GM19023 (cell line): ENCODE data around the gene LHPP.
"Not testable (repeated sequence)": the region's sequence is repeated elsewhere in the genome, so short reads cannot be mapped to it uniquely, and the experiment has no call there.

ENCODE experiments used
- ATAC-seq: cut with Tn5 transposase; IDR thresholded peaks from one replicate; pipeline ENCODE4 v1.9.1; 2021; ENCODE audit warnings: mild to moderate bottlenecking, moderate library complexity; ENCODE audit not compliant: unreplicated experiment

The LHPP gene

DNA sequence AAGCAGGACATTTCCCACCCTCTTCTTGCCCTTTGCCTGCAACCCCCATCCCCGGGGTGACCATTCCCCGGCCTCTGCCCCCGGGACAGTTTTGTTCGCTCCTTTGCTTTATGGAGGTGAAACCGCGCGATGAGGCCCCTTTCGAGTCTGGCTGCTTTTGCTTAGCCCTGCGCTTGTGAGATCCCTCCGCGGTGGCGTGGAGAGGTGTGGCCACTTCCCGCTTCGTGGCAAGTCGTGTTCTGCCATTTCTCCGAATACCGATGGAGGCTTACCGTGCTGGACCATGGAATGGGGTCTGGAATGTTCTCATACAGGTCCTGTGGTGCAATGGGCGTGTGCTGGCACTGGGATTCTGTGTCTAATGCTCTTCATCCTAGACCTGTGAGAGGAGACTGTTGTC is 106.7 kb downstream of the LHPP start:
- no peak for ATAC-seq

DNA sequence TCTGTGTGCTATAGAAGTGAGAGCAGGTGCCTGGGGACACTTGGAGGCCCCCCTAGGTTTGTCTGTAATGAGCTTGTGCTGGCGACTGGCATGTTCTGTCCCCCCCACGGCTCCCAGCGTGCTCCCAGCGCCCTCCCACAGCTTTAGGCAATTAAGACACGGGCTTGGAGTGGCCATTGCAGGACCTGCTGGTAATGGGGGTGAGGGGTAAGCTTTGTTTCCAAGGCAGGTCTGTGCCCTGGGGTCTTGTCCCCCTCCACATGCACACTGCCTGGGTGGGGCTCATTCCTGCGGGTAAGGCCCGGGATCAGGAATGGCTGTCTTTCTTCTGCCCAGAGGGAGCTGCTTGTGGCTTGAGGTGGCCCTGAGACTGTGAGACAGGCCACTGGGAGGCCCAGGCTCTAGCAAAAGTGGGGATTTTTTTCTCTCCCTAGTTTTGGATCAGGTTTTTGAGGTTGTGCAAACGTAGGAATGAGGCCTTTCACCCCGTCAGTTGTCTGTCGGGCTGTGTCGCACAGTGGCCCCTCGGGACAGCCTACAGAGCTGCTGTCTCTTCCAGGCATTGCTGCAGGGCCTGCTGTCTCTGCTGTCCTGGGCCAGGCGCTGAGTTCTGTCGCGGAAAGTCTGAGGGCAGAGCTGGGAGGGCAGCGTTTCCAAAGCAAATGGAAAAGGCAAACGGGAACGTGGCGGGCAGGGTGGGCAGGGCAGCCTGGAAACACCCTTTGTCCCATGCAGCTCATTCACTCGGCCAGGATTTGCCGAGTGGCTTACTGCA is 107.4 kb downstream of the LHPP start:
- ATAC-seq = no peak

DNA sequence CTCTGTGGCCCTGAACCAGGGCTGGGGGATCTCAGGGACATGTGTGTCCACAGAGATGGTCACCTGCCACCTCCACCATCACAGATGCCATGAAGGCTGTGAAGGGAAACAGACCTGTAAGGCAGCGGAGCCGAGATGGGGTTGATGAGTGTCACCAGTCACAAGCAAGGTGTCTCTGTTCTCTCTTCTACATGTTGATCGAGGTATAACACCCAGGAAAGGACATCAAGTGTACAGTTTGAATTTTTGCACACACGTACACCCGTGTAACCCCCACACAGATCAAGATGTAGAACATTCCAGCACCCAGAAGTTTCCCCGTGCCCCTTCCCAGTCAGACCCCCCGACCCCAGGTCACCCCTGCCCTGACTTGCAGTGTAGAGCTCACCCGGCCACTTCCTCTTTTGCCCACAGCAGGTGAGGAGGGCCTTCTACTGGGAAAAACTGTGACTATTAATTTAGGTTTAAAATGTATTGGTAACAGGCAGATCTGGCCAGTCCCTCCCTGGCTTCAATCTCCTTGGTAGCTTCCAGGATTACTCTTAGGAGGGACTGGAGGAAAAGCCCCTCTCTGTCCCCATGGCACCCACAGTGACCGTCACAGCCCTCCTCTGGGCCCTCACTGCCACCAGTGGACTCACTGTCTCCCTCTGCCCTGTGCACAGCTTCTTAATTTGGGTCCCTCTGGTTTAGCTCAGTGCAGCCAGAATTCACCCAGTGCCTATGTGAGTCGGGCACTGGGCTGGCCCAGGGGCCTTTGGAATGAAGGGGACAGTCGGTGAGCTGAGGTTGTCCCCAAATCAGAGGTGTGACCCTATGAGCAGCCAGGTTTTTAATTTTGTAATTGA is 108.2 kb downstream of the LHPP start:
- ATAC-seq = no peak

DNA sequence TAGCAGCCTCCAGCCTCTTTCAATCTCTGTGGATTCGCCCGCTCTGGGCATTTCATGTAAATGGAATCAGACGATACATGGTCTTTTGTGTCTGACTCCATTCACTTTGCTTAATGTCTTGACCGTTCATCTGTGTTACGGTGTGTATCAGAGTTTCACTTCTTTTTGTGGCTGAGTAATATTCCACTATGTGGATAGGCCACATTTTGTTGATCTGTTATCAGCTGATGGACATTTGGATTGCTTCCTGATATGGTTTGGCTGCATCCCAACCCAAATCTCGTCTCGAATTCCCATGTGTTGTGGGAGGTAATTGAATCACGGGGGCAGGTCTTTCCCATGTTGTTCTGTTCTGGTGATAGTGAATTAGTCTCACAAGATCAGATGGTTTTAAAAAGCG is 109.0 kb downstream of the LHPP start:
- ATAC-seq = no peak

DNA sequence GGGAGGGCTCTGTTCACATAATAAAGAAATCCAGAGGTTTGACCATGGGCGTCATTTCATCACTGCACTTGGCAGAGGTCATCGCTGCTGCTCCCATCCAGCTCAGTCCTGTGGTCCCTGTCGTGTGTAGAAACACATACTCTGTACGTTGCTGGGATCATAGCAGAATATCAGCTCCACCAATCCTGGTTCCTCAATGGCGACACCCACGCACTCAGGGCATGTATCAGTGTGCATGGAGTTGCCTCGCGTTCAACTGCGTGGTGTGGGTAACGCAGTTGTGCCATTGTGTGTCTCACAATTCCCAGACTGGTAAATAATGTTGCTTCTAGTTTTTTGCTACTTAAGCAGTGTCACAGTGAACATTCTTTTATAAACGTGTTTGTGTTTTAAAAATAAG is 111.1 kb downstream of the LHPP start:
- no peak for ATAC-seq

DNA sequence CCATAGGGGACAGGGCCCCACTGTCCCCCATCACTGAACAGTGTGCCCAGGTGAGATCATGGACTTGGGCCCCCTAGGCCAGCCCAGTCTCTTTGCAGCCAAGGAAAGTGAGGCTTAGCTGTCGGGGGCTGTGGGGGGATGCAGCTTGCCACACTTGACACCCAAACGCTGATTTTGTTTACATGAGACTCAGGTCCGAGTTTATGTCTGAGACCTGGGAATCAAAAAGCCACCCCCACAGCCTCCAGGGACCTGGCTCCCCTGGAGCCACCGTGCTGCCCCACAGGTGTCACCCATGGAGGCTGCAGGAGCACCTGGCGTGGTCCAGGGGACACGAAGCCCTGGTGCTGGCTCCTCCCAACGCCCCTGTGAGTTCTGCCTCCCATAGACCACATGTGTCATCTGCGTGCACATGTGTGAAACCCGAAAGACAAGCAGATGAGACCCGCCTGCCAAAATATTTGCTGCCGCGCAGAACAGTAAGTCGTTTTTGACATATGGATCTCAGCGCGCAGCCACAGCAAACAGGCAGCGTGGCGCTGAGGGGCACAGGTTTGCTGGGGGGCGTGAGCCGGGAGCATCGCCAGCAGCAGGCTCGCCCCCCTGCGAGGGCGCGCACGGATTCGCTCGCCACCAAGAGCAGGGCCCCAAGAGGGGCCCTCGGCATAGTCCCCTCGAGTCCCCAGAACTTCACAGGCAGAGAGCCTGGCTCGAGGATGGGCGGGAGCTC is 112.3 kb downstream of the LHPP start:
- no peak for ATAC-seq

DNA sequence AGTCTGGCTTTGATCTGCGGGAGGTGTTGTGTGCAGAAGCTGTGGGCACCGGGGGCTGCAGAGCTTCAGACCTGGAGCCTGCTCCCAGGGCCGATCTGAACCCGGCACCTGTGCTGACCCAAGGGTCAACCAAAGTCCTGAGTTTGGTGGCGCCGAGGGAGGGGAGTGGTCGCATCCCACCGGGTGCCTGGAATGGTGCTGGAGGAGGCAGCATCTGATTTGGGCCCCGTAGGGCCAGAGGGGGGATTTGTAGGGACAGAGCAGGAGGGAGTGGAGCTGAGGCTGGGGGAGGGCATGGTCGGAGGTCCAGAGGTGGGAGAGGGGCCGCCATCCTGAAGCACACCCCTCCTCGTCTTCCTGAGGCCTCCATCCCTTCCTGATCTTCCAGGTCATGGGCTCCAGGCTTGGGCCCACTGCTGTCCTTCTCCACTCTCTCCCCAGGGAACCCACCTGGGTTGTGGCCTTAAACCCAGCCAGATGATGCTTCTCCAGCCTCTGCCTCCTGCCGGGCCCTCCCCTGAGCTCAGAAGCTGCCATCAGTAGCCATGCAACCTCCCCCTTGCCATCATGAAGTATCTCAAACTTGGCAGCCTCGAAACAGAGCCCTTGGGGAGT is 112.9 kb downstream of the LHPP start:
- no peak for ATAC-seq

DNA sequence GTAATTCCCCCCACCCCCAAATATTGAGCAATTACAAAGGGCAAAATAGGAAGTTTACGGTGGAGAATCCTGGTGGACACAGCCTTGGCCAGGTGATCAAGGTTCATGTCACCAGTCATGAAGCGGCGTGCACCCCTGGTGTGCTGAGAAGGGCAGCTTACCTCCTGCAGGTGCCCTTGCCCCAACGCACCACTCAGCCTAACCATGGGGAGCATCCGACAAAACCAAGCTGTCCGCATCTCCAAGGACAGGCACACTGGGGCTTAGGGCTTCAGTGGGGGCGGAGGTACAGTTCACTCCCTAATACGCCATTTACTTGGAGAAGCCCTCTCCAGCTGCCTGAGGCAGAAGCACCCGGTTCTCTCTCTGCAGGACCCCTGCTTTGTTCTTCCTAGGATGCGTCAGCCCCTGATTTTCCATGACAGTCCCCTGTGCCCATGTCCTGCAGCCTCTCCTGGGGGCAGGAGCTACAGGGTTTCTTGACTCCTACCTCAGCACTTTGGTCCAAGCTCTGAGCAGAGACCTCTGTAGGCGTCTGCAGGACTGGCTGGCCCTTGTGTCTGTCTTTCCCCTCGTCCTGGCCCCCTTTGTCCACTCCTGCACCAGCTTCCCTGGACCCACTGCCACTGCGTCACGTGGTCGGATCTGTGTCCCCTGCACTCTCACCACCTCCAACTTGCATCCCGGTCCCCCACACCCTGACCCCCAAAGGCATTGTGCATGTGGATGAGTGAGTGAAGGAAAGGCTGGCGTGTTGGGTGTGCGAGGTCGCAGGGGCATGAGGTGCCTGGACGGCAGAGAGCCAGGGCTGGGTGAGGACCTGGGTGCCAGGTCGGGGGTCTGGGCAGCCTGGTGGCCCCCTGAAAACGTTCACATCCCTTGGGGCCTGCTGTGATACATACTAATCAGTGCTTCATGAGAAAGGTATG is 113.7 kb downstream of the LHPP start:
- ATAC-seq = no peak

DNA sequence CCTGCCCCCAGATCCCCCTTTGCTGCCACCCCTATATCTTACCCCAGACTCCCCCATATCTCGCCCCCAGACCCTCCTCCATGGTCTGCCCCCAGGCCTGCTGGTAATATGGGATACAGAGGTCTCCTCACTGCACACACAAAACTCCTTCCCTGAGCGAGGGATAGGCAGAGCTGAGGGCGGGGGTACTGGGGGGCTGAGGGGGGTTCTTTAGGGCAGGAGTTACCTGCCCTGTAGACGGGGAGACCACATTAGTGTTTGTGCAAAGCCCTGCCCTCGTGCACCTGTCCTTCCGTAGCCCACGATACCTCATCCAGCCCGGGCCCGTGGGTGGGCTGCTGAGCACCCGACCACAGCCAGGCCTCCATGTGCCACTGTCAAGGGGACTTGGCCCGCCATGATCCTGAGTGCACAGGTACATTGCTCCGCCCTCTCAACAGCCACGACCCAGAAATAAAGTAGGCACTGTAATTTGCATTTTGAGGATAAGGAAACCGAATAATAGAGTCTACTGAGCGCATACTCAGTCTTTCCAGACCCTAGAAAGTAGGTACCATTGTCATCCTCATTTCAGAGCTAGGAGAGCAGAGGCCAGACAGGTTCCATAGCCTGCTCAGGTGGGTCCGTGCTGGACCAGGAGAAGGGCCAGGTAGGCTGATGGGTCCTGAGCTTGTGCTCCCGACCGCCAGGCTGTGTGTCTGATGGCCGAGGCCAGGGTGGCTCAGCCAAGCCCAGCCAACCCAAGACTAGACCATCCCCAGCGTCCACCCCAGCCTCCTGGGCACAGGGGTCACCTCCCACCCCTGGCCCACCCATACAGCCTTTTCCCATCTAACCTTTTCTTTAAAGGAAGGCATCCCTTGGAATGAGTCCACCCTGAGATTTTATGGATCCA is 115.2 kb downstream of the LHPP start:
- ATAC-seq = no peak

DNA sequence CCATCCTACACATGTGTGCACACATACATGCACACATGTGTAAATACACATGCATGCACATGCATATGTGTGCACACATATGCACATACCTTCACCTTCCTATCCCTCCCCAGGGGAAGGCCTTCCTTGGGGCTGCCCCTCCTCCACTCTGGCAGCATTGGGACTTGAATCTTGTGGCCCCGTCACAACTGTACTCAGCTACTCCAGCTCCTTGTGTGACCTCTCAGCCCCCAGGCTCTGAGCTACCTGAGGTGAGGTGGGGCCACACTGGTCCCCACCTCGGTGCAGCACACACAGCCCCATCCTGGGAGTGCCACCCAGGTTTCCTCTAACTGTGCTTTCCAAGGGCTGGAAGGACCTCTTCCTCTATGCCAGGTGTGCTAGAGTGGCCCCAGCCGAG is 116.0 kb downstream of the LHPP start:
- ATAC-seq = no peak

DNA sequence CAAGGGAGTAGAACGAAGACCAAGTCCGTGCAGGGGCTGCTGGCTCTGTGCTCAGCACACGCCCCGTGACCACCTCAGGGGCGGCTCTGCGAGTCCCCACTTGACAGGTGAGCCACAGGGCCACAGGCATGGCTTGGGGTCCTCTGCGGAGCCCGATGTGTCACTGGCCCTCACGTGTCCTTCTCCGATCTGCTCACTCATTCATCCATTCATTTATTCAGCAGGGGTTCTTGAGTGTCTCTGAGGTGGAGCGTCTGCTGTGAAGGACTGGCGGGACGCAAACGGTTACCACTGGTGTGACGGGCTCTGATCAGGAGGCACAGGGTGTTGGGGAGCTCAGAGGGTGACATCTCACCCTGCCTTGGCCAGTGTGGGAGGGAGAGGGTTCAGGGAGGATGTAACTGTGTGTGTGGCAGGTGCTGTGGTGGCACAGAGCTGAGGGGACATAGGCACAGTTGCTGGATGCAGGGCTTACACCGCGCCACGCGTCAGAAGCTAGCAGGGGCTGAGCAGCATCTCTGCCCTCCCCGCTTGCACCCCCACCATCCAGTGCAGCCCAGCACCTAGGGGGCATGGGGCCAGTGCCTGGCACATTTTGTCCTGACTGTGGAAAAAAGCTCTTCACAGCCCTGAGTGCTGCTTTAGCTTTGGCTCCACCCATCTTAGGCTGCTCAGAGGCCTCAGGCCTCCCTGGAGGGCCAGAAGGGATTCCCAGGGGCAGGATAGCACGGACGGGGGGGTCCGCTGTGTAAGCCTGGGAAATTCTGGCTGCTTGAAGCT is 116.8 kb downstream of the LHPP start:
- ATAC-seq = no peak

DNA sequence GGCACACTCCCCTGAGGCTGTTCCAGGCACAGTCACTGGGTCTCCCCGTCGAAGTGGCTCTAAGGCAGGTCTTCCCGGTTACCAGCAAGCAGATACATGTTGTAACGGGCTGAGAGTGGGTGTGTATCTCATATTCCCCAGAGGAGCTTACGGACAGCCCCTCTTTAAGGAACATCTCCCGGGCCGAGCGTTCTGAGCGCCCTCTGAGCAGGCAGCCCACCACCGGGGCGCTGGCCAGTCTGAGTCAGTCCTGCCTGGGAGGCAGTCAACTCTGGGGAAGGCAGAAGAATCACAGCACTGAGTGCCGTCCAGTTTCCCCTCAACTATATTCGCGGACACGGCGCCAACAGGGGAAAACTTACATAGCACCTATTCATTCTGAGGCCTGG is 117.4 kb downstream of the LHPP start:
- ATAC-seq = no peak

DNA sequence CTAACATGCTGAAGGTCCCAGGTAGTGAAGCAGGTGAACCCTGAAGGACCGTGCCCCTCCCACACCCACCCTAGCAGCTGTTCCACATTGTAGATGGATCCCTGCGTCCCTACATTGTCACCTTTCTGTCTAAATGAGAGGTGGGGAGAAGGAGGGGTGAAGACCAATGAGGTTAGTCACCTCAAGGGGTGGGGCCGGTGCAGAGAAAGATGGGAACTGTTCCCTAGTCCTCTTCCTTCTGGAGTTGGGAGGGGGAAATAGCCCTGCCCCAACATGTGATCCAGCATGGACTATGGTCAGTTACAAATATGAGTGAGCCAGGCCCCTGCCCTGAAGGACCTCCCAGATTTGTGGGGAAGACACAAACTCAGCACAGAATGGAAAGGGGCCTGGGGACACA is 124.5 kb downstream of the LHPP start:
- ATAC-seq = no peak

DNA sequence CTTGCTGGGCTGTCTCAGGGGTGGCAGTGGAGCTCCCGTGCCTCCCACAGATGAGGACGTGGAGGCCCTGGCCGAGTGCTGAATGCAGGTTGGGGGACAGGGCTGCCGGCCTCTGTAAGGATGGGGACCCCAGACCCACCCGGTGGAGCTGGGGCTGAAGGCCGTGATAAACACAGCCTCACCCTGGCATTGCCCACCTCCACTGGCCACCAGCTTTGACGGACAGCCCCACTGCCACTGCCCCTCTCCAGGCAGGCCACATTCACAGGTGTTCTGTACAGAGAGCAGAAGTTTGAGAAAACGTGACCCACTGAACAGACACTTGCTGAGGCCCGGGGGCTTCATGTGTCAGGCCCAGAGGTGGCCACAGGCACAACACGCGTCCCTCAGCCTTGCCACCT is 126.2 kb downstream of the LHPP start:
- no peak for ATAC-seq

DNA sequence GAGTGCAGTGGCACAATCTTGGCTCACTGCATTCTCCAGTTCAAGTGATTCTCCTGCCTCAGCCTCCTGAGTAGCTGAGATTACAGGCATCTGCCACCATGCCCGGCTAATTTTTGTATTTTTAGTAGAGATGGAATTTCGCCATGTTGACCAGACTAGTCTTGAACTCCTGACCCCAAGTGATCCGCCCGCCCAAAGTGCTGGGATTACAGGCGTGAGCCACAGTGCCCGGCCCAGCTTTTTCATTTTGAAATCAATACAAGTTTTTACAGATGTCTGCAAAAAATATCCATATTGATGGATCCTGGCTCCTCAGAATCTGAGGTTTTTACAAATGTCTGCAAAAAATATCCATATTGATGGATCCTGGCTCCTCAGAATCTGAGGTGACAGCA is 126.7 kb downstream of the LHPP start:
- not testable (repeated sequence) for ATAC-seq

DNA sequence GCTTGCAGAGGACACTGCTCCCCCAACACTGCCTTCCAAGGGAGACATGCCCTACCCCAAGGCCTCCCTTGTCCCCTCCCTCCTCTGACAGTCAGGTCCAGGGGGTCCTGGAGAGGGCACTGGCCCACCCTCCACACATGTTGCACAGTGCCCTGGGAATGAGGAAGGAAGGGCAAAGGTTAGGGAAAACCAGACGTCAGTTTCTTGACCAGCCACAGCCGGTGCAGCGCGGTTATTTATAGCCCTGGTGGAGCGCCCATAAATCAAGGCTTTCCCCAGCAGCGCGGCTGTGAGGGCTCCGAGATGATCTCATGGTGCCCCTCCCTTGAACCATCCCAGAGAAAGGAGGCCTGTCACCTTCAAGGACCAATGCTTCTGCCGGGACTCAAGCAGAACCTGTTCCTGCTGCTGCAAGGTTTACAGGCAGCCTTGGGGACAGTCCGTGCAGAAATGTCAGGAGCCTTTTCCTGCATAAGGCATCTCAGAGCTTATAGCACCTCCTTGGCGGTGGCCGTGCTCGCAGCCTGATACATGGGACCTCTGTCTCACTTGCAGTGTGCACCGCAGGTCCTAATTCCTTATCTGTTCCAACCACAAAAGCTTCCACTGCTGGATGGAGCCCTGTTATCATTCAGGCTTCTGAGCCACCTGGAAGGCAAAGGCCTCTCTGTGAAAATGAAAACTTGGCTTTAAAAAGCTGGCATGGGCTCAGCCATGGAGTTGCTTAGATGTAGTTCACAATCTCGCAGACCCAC is 127.3 kb downstream of the LHPP start:
- no peak for ATAC-seq

DNA sequence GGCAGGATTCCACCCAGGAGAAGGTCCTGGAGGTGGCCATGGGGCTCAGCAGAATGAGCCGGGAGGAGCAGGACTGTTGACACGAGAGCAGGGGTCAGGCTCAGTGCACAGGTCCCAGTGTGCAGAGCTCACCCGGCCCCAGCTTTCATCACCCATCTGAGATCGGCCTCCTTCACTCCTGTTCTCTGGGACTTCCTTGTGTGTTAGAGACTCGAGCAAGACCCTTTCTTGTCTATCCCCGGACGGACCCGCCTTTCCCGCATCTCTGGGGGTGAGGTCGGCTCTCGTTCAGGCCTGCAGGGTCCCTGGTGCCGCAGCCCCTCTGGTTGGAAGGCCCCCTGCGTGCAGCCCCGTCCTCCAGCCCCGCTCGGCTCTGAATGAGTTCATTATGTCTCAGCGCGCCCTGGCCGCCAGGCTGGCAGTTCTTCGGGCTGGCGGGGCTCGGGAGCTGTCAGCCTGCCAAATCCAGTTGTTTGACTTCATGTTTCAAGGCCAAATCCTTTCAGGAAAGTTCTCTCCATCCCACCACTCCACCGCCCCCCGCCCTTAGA is 127.9 kb downstream of the LHPP start:
- ATAC-seq = no peak
